Epithelial cell of esophagus (primary cell): ENCODE results near the gene KCNMA1.

Experiments used
- DNase-seq: peaks from one replicate; pipeline ENCODE4 v3.0.0; 2010; ENCODE audit warnings: low read depth
- H3K4me3 ChIP-seq: 2 replicates; pipeline ENCODE4 v1.5.1; 2011; ENCODE audit warnings: mild to moderate bottlenecking, low read length, control low read depth
- TF ChIP-seq, protein P1 (sequence below): IDR thresholded peaks from 2 replicates; pipeline ENCODE4 v1.5.1; 2011; ENCODE audit warnings: low read depth, mild to moderate bottlenecking, low read length, control low read depth, inconsistent platforms; ENCODE audit not compliant: insufficient read depth; ENCODE audit errors: missing control alignments

The KCNMA1 gene

DNA sequence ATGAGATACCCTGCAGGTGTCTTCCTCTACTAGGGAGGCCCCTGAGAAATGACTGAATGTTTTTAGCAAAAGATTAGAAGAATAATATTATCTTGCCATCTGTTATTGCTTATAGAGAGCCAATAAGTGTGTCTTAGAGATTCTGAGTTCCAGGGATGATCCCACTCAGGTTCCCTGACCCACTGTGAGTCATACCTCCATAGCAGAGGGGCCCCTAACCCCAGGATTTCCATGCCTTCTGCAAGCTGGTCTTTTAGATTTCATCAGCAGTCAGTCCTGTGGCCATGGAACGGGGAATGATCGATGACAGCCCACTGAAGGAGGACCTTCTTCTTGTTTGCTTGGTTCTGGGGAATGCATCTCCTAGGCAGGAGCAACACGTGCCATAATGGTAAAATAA lies 333.4 kb downstream of the KCNMA1 start:
- TF ChIP-seq, protein P1, sequence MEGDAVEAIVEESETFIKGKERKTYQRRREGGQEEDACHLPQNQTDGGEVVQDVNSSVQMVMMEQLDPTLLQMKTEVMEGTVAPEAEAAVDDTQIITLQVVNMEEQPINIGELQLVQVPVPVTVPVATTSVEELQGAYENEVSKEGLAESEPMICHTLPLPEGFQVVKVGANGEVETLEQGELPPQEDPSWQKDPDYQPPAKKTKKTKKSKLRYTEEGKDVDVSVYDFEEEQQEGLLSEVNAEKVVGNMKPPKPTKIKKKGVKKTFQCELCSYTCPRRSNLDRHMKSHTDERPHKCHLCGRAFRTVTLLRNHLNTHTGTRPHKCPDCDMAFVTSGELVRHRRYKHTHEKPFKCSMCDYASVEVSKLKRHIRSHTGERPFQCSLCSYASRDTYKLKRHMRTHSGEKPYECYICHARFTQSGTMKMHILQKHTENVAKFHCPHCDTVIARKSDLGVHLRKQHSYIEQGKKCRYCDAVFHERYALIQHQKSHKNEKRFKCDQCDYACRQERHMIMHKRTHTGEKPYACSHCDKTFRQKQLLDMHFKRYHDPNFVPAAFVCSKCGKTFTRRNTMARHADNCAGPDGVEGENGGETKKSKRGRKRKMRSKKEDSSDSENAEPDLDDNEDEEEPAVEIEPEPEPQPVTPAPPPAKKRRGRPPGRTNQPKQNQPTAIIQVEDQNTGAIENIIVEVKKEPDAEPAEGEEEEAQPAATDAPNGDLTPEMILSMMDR: no peak
- no peak overlapping the region for H3K4me3 ChIP-seq
- no peak for DNase-seq

DNA sequence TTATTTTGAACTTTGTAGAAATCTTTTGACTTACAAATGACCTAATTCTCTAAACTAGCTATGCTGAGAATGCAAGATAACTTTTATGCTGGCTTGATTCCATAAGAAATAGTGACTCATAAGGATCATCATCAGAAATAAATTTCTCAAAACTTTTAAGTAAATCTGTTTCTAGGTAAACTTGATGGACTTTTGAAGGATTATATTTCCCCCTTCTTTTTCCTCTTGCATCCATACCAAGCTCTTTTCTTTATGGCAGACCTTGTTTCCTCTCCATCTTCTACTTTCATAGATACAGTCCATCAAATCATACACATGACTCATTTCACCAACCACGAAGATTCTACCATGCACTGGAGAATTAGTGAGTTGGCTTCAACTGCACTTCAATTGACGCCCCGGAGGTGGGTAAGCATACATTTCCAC lies 336.3 kb downstream of the KCNMA1 start:
- H3K4me3 ChIP-seq: no peak overlapping the region
- TF ChIP-seq, protein P1: no peak
- DNase-seq: peak; percentile 50

DNA sequence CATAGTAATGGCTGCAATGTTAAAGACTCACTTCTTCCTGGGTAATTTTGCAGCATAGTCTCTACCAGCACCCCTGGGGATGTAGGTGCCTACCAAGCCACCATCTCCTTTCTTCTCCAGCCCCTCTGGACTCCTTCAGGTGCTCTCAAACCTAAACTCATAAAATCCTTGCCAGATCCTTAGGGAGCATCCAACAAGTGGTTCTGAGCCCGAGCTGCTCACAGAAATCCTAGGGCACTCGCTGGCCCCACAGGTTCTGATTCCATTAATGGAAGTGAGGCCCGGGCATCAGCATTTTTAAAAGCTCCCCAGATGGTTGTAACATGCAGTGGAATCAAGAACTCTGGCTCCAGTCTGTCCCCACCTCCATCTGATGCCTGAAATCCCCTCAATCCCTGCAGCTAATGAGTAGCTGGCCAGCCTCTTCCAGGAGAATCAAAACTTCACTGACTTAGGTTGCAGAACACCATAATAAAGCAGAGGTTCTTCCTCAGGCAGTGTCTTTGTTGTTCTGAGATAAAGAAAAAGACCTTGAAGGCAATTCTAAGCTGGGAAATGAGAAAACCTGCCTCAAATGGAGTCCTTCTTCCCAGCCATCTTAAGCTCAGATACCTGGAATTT lies 336.8 kb downstream of the KCNMA1 start:
- TF ChIP-seq, protein P1: no peak

DNA sequence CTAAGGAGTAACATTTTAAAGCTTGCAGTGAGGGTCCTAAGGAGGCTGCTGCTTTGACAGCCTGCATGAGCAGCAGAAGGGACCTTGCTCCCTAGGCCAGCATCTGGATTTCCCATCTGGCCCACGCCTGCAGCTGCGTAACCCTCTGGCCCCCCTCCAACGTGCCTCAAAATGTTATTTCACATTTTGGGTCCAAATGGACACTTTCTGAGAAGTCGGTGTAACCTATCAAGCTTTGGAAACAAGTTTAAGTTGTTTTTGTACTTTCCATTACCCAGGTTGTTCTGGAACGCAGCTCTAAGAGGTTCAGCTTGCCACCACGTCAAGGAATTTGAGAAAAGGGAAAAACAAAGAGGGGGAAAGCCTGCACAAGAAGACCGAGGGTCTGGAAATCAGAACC lies 338.3 kb downstream of the KCNMA1 start:
- no peak overlapping the region for H3K4me3 ChIP-seq
- no peak for DNase-seq
- TF ChIP-seq, protein P1: no peak

More for the DNA sequence above, 336.8 kb downstream of the KCNMA1 start:
- no peak for DNase-seq
- no peak overlapping the region for H3K4me3 ChIP-seq

DNA sequence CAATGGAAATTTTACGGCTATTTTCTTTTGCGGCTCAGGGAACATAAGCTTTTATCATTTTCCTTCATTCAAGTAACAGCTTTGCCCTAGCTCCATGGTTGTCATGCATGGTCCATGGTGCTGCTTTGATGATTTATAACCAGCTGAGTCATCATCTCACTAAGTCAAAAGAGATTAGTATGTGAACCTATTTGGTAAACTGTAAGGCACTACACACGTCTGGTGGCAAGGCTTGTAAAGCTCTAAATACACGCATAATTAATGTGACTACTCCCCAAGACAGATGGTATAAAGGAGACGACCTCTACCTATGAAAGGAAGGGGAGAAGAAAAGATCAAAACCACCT lies 340.2 kb downstream of the KCNMA1 start:
- H3K4me3 ChIP-seq: no peak overlapping the region
- TF ChIP-seq, protein P1: no peak
- DNase-seq: peak; percentile 69

DNA sequence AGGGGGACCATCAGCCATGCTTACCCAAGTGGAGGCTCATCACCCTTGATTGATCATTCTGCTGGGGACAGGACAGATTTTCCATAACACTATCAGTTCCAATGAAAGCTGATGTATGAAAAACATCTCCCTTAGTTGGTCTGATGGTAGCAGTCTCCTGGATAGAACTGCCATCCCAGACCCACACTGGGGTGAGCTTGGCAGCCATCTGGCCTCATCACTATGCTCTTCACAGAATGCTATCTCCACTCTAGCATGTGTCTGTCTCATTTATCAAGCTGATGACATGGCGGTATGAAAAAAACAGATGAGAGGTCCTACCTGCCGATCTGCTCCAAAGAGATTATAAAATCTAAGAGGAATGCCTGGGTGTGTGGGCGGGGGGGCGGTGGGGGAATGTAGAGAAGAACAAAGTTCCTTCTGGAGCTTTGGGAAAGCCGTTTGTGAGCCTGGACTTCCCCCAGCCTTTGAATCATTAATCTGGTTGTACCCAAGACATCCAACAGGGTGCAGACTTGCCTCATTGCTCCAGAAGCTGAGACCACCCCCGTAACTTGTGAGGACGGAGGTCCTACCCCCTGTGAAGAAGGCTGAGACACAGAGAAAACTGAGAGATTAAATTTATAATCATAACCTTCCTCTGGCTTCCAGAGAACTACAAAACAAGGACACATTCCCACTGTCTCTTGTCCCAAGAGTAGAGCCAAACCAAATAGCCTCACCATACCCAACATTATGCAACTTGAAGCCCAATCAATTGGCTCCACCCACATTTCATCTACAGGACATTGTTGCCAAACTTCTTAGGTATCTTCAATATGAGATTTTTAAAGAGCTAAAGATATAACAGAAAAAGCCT lies 340.8 kb downstream of the KCNMA1 start:
- TF ChIP-seq, protein P1: no peak
- no peak for DNase-seq

More for the DNA sequence above, 340.8 kb downstream of the KCNMA1 start:
- no peak overlapping the region for H3K4me3 ChIP-seq
